NT2/D1 (cell line): ENCODE results near the gene SLC46A2.

Experiments
- SUZ12 ChIP-seq: IDR thresholded peaks from 2 replicates; pipeline ENCODE4 v1.6.1; 2011; ENCODE audit not compliant: insufficient read length, insufficient read depth; ENCODE audit errors: extremely low read depth
- YY1 ChIP-seq: IDR thresholded peaks from 2 replicates; pipeline ENCODE4 v1.6.1; 2011; ENCODE audit not compliant: insufficient read length, insufficient read depth
- ZNF274 ChIP-seq: IDR thresholded peaks from 2 replicates; pipeline ENCODE4 v1.6.1; 2011; ENCODE audit warnings: mild to moderate bottlenecking, low read depth, low read length

GRCh38 chr9:112867275-112867991 is 23.2 kb downstream of the SLC46A2 start:
- no peak for TF ChIP-seq ZNF274
- no peak for TF ChIP-seq YY1
- TF ChIP-seq SUZ12, result no peak
